ENCODE measurements around the gene MYRF.

DNA sequence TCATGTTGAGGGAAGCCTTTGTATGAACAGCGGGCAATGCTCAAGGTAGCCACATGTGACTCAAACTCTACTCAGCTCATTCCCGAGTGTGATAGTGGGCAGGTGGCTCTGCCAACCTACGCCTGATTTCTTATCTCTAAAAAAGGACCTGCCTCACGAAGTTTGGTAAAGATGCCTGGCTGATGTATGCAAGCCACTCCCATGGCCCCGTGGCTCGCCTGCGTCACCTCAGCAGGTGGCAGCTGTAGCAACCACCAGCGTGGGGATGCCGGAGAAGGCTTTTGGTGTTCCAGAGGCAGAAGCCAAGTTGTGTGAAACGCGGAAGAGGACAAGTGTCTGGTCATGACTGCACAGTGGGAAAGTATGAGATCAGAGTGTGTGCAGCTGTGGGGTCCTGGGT lies 81.0 kb downstream of the MYRF start:
- TF ChIP-seq, protein P1, sequence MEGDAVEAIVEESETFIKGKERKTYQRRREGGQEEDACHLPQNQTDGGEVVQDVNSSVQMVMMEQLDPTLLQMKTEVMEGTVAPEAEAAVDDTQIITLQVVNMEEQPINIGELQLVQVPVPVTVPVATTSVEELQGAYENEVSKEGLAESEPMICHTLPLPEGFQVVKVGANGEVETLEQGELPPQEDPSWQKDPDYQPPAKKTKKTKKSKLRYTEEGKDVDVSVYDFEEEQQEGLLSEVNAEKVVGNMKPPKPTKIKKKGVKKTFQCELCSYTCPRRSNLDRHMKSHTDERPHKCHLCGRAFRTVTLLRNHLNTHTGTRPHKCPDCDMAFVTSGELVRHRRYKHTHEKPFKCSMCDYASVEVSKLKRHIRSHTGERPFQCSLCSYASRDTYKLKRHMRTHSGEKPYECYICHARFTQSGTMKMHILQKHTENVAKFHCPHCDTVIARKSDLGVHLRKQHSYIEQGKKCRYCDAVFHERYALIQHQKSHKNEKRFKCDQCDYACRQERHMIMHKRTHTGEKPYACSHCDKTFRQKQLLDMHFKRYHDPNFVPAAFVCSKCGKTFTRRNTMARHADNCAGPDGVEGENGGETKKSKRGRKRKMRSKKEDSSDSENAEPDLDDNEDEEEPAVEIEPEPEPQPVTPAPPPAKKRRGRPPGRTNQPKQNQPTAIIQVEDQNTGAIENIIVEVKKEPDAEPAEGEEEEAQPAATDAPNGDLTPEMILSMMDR (IDR thresholded peaks at IDR 0.05) = no peak
- no peak for TF ChIP-seq POLR2A (IDR thresholded peaks at IDR 0.05)
